Measurements from ENCODE around the gene RAPGEF1.
"Not testable (repeated sequence)": the region's sequence is repeated elsewhere in the genome, so short reads cannot be mapped to it uniquely, and the experiment has no call there.

RAPGEF1 gene

GRCh38 chr9:131720330-131720729 is 19.5 kb downstream of the RAPGEF1 start:
- TF ChIP-seq JUND (IDR thresholded peaks at IDR 0.05; ENCODE audit: low read depth): no peak
- in situ Hi-C loops (cut with HindIII; ENCODE audit: low pct_unique_long_range_greater_than_20kb, low sequenced_read_pairs): no loop called here
- DNase-seq (ENCODE audit: low read depth in 1 of 2, low spot score in 1 of 2): no peak

GRCh38 chr9:131719262-131719908 is 20.5 kb downstream of the RAPGEF1 start:
- TF ChIP-seq JUND (IDR thresholded peaks at IDR 0.05; ENCODE audit: low read depth): no peak
- no peak for DNase-seq (ENCODE audit: low read depth in 1 of 2, low spot score in 1 of 2)
- in situ Hi-C loops (cut with HindIII; ENCODE audit: low pct_unique_long_range_greater_than_20kb, low sequenced_read_pairs): no loop called here

- in situ Hi-C loops (cut with HindIII; ENCODE audit: low pct_unique_long_range_greater_than_20kb, low sequenced_read_pairs): no loop called here
- no peak for TF ChIP-seq JUND (IDR thresholded peaks at IDR 0.05; ENCODE audit: low read depth)
- DNase-seq (ENCODE audit: low read depth in 1 of 2, low spot score in 1 of 2): no peak
These were observed 22.0 kb downstream of the RAPGEF1 start for GRCh38 chr9:131717719-131718460.

- in situ Hi-C loops (cut with HindIII; ENCODE audit: low pct_unique_long_range_greater_than_20kb, low sequenced_read_pairs): no loop called here
- no peak for TF ChIP-seq JUND (IDR thresholded peaks at IDR 0.05; ENCODE audit: low read depth)
- DNase-seq (ENCODE audit: low read depth in 1 of 2, low spot score in 1 of 2): no peak
These were observed 24.0 kb downstream of the RAPGEF1 start for GRCh38 chr9:131715906-131716305.

GRCh38 chr9:131714821-131715220 is 25.1 kb downstream of the RAPGEF1 start:
- no peak for TF ChIP-seq JUND (IDR thresholded peaks at IDR 0.05; ENCODE audit: low read depth)
- in situ Hi-C loops (cut with HindIII; ENCODE audit: low pct_unique_long_range_greater_than_20kb, low sequenced_read_pairs): no loop called here

GRCh38 chr9:131714161-131714646 is 25.7 kb downstream of the RAPGEF1 start:
- TF ChIP-seq JUND (IDR thresholded peaks at IDR 0.05; ENCODE audit: low read depth): no peak
- DNase-seq (ENCODE audit: low read depth in 1 of 2, low spot score in 1 of 2): no peak
- in situ Hi-C loops (cut with HindIII; ENCODE audit: low pct_unique_long_range_greater_than_20kb, low sequenced_read_pairs): no loop called here

More at GRCh38 chr9:131714821-131715220, 25.1 kb downstream of the RAPGEF1 start:
- no peak for DNase-seq (ENCODE audit: low read depth in 1 of 2, low spot score in 1 of 2)

GRCh38 chr9:131713016-131713415 is 26.9 kb downstream of the RAPGEF1 start:
- no peak for TF ChIP-seq JUND (IDR thresholded peaks at IDR 0.05; ENCODE audit: low read depth)
- in situ Hi-C loops (cut with HindIII; ENCODE audit: low pct_unique_long_range_greater_than_20kb, low sequenced_read_pairs): no loop called here
- no peak for DNase-seq (ENCODE audit: low read depth in 1 of 2, low spot score in 1 of 2)

GRCh38 chr9:131712151-131712716 is 27.6 kb downstream of the RAPGEF1 start:
- no peak for TF ChIP-seq JUND (IDR thresholded peaks at IDR 0.05; ENCODE audit: low read depth)
- in situ Hi-C loops (cut with HindIII; ENCODE audit: low pct_unique_long_range_greater_than_20kb, low sequenced_read_pairs): no loop called here
- DNase-seq (ENCODE audit: low read depth in 1 of 2, low spot score in 1 of 2): no peak

GRCh38 chr9:131709771-131710431 is 30.0 kb downstream of the RAPGEF1 start:
- TF ChIP-seq JUND (IDR thresholded peaks at IDR 0.05; ENCODE audit: low read depth): no peak
- DNase-seq (ENCODE audit: low read depth in 1 of 2, low spot score in 1 of 2): no peak
- in situ Hi-C loops (cut with HindIII; ENCODE audit: low pct_unique_long_range_greater_than_20kb, low sequenced_read_pairs): no loop called here

GRCh38 chr9:131709010-131709770 is 30.7 kb downstream of the RAPGEF1 start:
- in situ Hi-C loops (cut with HindIII; ENCODE audit: low pct_unique_long_range_greater_than_20kb, low sequenced_read_pairs); DNase-seq (ENCODE audit: low read depth in 1 of 2, low spot score in 1 of 2): not testable (repeated sequence)

- in situ Hi-C loops (cut with HindIII; ENCODE audit: low pct_unique_long_range_greater_than_20kb, low sequenced_read_pairs): no loop called here
These were observed 31.5 kb downstream of the RAPGEF1 start for GRCh38 chr9:131708226-131709002.

More at GRCh38 chr9:131708226-131709002, 31.5 kb downstream of the RAPGEF1 start:
- no peak for TF ChIP-seq JUND (IDR thresholded peaks at IDR 0.05; ENCODE audit: low read depth)
- DNase-seq (ENCODE audit: low read depth in 1 of 2, low spot score in 1 of 2): no peak

Measured in T47D (cell line).